Nephron (organoid): ENCODE measurements around the gene THAP6.

ENCODE experiments used
- H3K27ac Mint-ChIP-seq, 3 experiments: 2 replicates each; pipeline ENCODE4 v1.8.0; 2020; ENCODE audit warnings: mixed read lengths in 3 of 3, mild to moderate bottlenecking in 2 of 3, moderate library complexity in 1 of 3
- H3K27me3 Mint-ChIP-seq: 2 replicates; pipeline ENCODE4 v1.8.0; 2021; ENCODE audit warnings: low read depth, mild to moderate bottlenecking, moderate library complexity, mixed read lengths
- H3K36me3 Mint-ChIP-seq: 2 replicates; pipeline ENCODE4 v1.8.0; 2020; ENCODE audit warnings: low read depth, mixed read lengths
- H3K4me1 Mint-ChIP-seq: 2 replicates; pipeline ENCODE4 v1.8.0; 2020; ENCODE audit warnings: mixed read lengths
- H3K4me3 Mint-ChIP-seq, 3 experiments: 2 replicates each; pipeline ENCODE4 v1.8.0; 2020; ENCODE audit warnings: mild to moderate bottlenecking in 3 of 3, mixed read lengths in 3 of 3, moderate library complexity in 2 of 3
- H3K9me3 Mint-ChIP-seq: 2 replicates; pipeline ENCODE4 v1.8.0; 2020; ENCODE audit warnings: mixed read lengths
- TF ChIP-seq, protein P1 (sequence below), 3 experiments: fragments of 200-600 bp; sonication (generic); IDR thresholded peaks; one replicate each; pipeline ENCODE4 v1.5.0; 2021; ENCODE audit warnings: antibody characterized with exemption in 3 of 3; ENCODE audit not compliant: unreplicated experiment in 3 of 3

THAP6 gene

DNA sequence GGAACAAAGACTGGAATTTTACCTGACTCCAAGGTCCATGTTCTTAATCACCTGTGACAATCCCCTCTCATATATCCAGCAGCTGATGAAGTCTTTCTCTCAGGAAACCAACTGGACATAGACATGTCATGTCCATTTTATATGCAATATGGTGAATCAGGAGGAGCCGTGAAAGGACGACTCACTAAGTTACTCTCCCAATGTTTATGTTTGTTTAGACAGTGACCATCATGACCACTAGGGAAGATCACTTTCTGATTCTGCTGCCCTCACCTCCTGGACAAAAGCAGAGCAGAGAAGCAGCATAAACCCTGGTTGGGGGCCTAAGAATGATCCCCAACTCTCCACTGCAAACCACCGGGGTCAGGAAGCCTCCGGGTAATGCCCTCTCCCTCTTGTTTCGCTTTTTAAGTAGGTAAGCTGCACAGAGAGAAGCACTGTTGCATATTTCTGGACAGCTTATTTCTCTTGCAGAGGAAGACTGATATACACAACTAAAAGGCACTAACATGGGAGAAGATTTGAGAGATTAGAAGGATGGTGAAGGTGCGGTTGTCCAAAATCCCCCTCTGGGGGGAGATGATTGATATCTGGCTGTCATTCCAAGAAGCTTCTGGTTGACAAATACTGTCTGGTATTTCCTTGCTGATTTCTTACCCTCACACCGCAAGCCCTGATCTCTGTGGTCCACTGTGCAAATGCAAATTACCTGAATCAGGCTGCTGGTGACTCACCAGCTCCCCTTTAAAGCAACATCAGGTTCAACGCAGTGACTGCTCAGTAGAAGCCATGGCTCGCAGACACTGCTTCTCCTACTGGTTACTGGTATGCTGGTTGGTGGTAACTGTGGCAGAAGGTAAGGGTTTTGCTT, 41.3 kb downstream of the THAP6 start, which contains the start of gene ODAPH:
Gene ODAPH (plus strand): TSS at position 773 of the 871 bp plus-strand sequence. CDS start 17 bp downstream, at position 790.
- H3K9me3 Mint-ChIP-seq: no peaks in the 10 kb centered on the region
- no peak within 1 kb of the TSS for H3K27ac Mint-ChIP-seq
- peaks cover 10% of the 10 kb centered on the region for H3K27me3 Mint-ChIP-seq
- H3K4me3 Mint-ChIP-seq: no peak within 1 kb of the TSS
- no peaks in the 10 kb centered on the region for H3K4me1 Mint-ChIP-seq
- no peaks in the 10 kb centered on the region for H3K36me3 Mint-ChIP-seq
- TF ChIP-seq, protein P1, sequence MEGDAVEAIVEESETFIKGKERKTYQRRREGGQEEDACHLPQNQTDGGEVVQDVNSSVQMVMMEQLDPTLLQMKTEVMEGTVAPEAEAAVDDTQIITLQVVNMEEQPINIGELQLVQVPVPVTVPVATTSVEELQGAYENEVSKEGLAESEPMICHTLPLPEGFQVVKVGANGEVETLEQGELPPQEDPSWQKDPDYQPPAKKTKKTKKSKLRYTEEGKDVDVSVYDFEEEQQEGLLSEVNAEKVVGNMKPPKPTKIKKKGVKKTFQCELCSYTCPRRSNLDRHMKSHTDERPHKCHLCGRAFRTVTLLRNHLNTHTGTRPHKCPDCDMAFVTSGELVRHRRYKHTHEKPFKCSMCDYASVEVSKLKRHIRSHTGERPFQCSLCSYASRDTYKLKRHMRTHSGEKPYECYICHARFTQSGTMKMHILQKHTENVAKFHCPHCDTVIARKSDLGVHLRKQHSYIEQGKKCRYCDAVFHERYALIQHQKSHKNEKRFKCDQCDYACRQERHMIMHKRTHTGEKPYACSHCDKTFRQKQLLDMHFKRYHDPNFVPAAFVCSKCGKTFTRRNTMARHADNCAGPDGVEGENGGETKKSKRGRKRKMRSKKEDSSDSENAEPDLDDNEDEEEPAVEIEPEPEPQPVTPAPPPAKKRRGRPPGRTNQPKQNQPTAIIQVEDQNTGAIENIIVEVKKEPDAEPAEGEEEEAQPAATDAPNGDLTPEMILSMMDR (IDR thresholded peaks at IDR 0.05; ENCODE audit: unreplicated experiment in 3 of 3): no peak

DNA sequence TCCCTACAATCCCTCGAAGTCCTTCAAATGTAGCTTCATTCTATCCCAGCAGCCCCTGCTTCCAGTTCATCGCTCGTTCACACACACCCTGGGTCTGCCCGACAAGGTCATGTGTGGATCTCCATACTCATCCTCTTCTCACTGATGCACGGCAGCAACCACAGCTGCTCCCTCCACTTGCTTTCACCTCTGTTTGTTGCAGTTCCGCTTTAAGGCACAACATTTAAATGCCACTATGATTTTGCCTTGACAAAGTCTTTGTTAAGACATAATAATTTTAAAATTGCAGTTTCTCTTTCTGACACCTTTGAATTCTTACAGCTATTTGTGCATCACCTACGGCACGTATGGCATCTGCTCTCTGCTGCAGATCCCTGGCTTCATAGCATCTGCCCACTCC, 43.4 kb downstream of the THAP6 start:
- Mint-ChIP-seq H3K9me3 (no peaks in the 10 kb centered on the region), H3K4me3 (no peak overlapping the region), H3K4me1 (no peaks in the 10 kb centered on the region), H3K27ac (no peak overlapping the region), H3K36me3 (no peaks in the 10 kb centered on the region), H3K27me3 (peaks cover 10% of the 10 kb centered on the region)
- TF ChIP-seq, protein P1 (IDR thresholded peaks at IDR 0.05; ENCODE audit: unreplicated experiment in 3 of 3): no peak

DNA sequence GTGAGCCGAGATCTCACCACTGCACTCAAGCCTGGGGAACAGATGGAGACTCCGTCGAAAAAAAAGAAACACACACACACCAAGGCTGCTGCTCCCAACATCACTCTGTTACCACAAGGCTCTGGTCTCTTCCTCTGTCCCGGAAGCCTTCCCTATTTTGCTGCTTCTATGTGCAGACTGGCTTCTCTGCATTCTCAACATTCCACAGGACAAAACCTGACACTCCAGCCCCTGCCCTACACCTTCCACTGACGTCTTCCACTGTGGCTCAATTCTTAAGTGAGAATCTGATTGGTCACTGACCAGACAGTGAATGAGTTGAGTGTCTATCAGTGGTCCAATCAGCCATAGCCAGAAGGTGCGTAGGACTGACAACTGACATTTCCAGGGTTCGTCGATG, 47.5 kb downstream of the THAP6 start:
- H3K9me3 Mint-ChIP-seq: peaks cover 2% of the 10 kb centered on the region
- no peak overlapping the region for H3K4me3 Mint-ChIP-seq
- no peaks in the 10 kb centered on the region for H3K36me3 Mint-ChIP-seq
- H3K4me1 Mint-ChIP-seq: no peaks in the 10 kb centered on the region
- TF ChIP-seq, protein P1 (IDR thresholded peaks at IDR 0.05; ENCODE audit: unreplicated experiment in 3 of 3): no peak
- peaks cover 8% of the 10 kb centered on the region for H3K27me3 Mint-ChIP-seq
- H3K27ac Mint-ChIP-seq: no peak overlapping the region

DNA sequence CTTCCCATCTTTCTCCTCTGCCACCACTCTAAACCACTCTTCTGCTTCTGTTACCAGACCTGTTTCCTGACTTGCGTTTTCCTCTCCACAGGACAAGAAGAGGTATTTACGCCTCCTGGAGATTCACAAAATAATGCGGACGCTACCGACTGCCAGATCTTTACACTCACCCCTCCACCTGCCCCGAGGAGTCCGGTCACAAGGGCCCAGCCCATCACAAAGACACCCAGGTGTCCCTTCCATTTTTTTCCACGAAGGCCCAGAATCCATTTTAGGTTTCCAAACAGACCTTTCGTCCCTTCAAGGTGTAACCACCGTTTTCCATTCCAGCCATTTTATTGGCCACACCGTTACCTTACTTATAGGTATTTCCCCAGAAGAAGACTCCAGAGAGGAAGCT, 49.8 kb downstream of the THAP6 start:
- Mint-ChIP-seq H3K4me3 (no peak overlapping the region), H3K27ac (no peak overlapping the region), H3K9me3 (peaks cover 14% of the 10 kb centered on the region), H3K4me1 (no peaks in the 10 kb centered on the region), H3K36me3 (no peaks in the 10 kb centered on the region), H3K27me3 (no peaks in the 10 kb centered on the region)
- TF ChIP-seq, protein P1 (IDR thresholded peaks at IDR 0.05; ENCODE audit: unreplicated experiment in 3 of 3): no peak

DNA sequence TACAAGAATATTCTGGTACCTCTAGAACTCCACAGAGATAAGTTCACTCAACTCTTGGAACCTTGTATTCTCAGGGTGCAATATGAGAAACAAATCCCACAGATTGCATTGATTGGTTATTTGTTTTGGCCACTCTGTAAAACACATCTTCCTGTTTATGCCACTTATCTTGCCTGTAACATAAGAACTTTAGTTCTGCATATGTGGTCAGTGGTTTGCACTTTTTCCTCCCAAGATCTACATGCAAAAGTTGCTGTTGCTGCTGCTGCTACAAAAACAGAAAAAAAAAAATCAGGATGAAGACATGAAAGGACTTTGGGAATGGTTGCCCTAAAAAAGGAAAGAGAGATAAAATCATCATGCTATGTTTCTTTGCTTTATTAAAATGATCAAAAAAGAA, 51.2 kb downstream of the THAP6 start:
- TF ChIP-seq, protein P1 (IDR thresholded peaks at IDR 0.05; ENCODE audit: unreplicated experiment in 3 of 3): no peak
- H3K9me3 Mint-ChIP-seq: peaks cover 14% of the 10 kb centered on the region

DNA sequence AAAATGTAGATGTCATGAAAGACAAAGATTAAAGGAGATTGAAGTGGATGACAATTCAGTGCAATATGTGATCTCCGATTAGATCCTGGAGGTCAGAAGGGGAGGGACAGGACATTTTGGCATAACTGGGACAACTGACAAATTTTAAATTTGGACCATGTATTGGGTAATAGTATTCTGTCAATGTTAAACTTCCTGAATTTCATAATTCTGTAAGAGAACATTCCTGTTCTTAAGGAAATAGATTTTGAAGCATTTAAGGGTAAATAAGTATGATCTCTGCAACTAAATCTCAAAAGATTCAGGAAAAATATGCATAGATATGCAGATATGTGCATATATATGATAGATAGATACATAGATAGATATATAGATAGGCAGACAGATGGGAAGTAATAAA, 52.6 kb downstream of the THAP6 start:
- Mint-ChIP-seq H3K27ac (no peak overlapping the region), H3K9me3 (peaks cover 14% of the 10 kb centered on the region), H3K4me1 (no peaks in the 10 kb centered on the region), H3K27me3 (no peaks in the 10 kb centered on the region), H3K36me3 (no peaks in the 10 kb centered on the region), H3K4me3 (no peak overlapping the region)
- TF ChIP-seq, protein P1 (IDR thresholded peaks at IDR 0.05; ENCODE audit: unreplicated experiment in 3 of 3): no peak

More for the DNA sequence above, 51.2 kb downstream of the THAP6 start:
- H3K36me3 Mint-ChIP-seq: no peaks in the 10 kb centered on the region
- H3K4me1 Mint-ChIP-seq: no peaks in the 10 kb centered on the region
- no peak overlapping the region for H3K27ac Mint-ChIP-seq
- no peaks in the 10 kb centered on the region for H3K27me3 Mint-ChIP-seq
- H3K4me3 Mint-ChIP-seq: no peak overlapping the region
